ENCODE results near the gene SLC24A3. TPM values are rescaled to one million over a fixed set of nuclear protein-coding genes. Genes with fewer than 3 reads are reported as not detected.

Gene SLC24A3
- total RNA-seq, 1 donor from 2014 or later: 0.79 TPM

- H3K79me2 ChIP-seq (ENCODE audit: insufficient read depth, low read length): no peaks in the 10 kb centered on the region
- H3K36me3 ChIP-seq (ENCODE audit: insufficient read depth, low read length): no peaks in the 10 kb centered on the region
- Mint-ChIP-seq H3K4me1 (ENCODE audit: low read depth, unreplicated experiment) (no peaks in the 10 kb centered on the region), H3K4me3 (ENCODE audit: unreplicated experiment) (no peak overlapping the region), H3K9me3 (ENCODE audit: unreplicated experiment) (no peaks in the 10 kb centered on the region), H3K36me3 (ENCODE audit: low read depth, unreplicated experiment) (no peaks in the 10 kb centered on the region), H3K27me3 (ENCODE audit: low read depth, unreplicated experiment) (peaks cover 25% of the 10 kb centered on the region), H3K27ac (ENCODE audit: unreplicated experiment) (no peak overlapping the region)
- DNase-seq (ENCODE audit: low read depth) (no peak), FAIRE-seq (no peak)
- H3K27ac ChIP-seq (ENCODE audit: low read depth, low read length): no peak overlapping the region
- no peaks in the 10 kb centered on the region for H3K9me3 ChIP-seq (ENCODE audit: insufficient read depth, low read depth, low read length)
- TF ChIP-seq EZH2 (IDR thresholded peaks at IDR 0.05; ENCODE audit: insufficient read depth, low read length): no peak
- no peak for TF ChIP-seq CTCF (IDR thresholded peaks at IDR 0.05; ENCODE audit: insufficient read depth, low read depth, low read length)
- H3K27me3 ChIP-seq (ENCODE audit: insufficient read depth, low read length): no peaks in the 10 kb centered on the region
- H3K4me2 ChIP-seq (ENCODE audit: low read length): no peak overlapping the region
- H4K20me1 ChIP-seq (ENCODE audit: insufficient read depth, low read length): no peaks in the 10 kb centered on the region
- H2AFZ ChIP-seq (ENCODE audit: low read depth, low read length): no peak overlapping the region
- H3K4me1 ChIP-seq (ENCODE audit: insufficient read depth, low read length): no peaks in the 10 kb centered on the region
- H3K4me3 ChIP-seq (ENCODE audit: insufficient read depth, low read depth, low read length): no peak overlapping the region
- H3K9ac ChIP-seq (ENCODE audit: low read length): no peak overlapping the region
These were observed 330.7 kb downstream of the SLC24A3 start for GRCh38 chr20:19543101-19543500.

- H3K9me3 Mint-ChIP-seq (ENCODE audit: unreplicated experiment): no peaks in the 10 kb centered on the region
- TF ChIP-seq CTCF (IDR thresholded peaks at IDR 0.05; ENCODE audit: insufficient read depth, low read depth, low read length) (no peak), EZH2 (IDR thresholded peaks at IDR 0.05; ENCODE audit: insufficient read depth, low read length) (no peak)
- H3K9ac ChIP-seq (ENCODE audit: low read length): no peak overlapping the region
- H3K36me3 ChIP-seq (ENCODE audit: insufficient read depth, low read length): no peaks in the 10 kb centered on the region
- no peaks in the 10 kb centered on the region for H4K20me1 ChIP-seq (ENCODE audit: insufficient read depth, low read length)
- H3K27ac ChIP-seq (ENCODE audit: low read depth, low read length): no peak overlapping the region
- H3K4me1 Mint-ChIP-seq (ENCODE audit: low read depth, unreplicated experiment): no peaks in the 10 kb centered on the region
- H3K27ac Mint-ChIP-seq (ENCODE audit: unreplicated experiment): no peak overlapping the region
- H2AFZ ChIP-seq (ENCODE audit: low read depth, low read length): no peak overlapping the region
- H3K79me2 ChIP-seq (ENCODE audit: insufficient read depth, low read length): no peaks in the 10 kb centered on the region
- no peak overlapping the region for H3K4me3 Mint-ChIP-seq (ENCODE audit: unreplicated experiment)
- no peak for FAIRE-seq
- no peaks in the 10 kb centered on the region for H3K27me3 ChIP-seq (ENCODE audit: insufficient read depth, low read length)
- no peak overlapping the region for H3K4me2 ChIP-seq (ENCODE audit: low read length)
- no peak overlapping the region for H3K4me3 ChIP-seq (ENCODE audit: insufficient read depth, low read depth, low read length)
- DNase-seq (ENCODE audit: low read depth): no peak
- no peaks in the 10 kb centered on the region for H3K9me3 ChIP-seq (ENCODE audit: insufficient read depth, low read depth, low read length)
- H3K27me3 Mint-ChIP-seq (ENCODE audit: low read depth, unreplicated experiment): peaks cover 20% of the 10 kb centered on the region
- no peaks in the 10 kb centered on the region for H3K4me1 ChIP-seq (ENCODE audit: insufficient read depth, low read length)
- H3K36me3 Mint-ChIP-seq (ENCODE audit: low read depth, unreplicated experiment): no peaks in the 10 kb centered on the region
These were observed 332.2 kb downstream of the SLC24A3 start for GRCh38 chr20:19544684-19545083.

GRCh38 chr20:19546648-19547047, 334.2 kb downstream of the SLC24A3 start:
- DNase-seq (ENCODE audit: low read depth) (no peak), FAIRE-seq (no peak)
- H3K79me2 ChIP-seq (ENCODE audit: insufficient read depth, low read length): no peaks in the 10 kb centered on the region
- Mint-ChIP-seq H3K36me3 (ENCODE audit: low read depth, unreplicated experiment) (no peaks in the 10 kb centered on the region), H3K4me3 (ENCODE audit: unreplicated experiment) (no peak overlapping the region), H3K9me3 (ENCODE audit: unreplicated experiment) (peaks cover 2% of the 10 kb centered on the region), H3K4me1 (ENCODE audit: low read depth, unreplicated experiment) (no peaks in the 10 kb centered on the region), H3K27ac (ENCODE audit: unreplicated experiment) (no peak overlapping the region), H3K27me3 (ENCODE audit: low read depth, unreplicated experiment) (peaks cover 9% of the 10 kb centered on the region)
- no peak overlapping the region for H3K4me3 ChIP-seq (ENCODE audit: insufficient read depth, low read depth, low read length)
- H3K9ac ChIP-seq (ENCODE audit: low read length): no peak overlapping the region
- H4K20me1 ChIP-seq (ENCODE audit: insufficient read depth, low read length): no peaks in the 10 kb centered on the region
- TF ChIP-seq EZH2 (IDR thresholded peaks at IDR 0.05; ENCODE audit: insufficient read depth, low read length) (no peak), CTCF (IDR thresholded peaks at IDR 0.05; ENCODE audit: insufficient read depth, low read depth, low read length) (no peak)
- no peaks in the 10 kb centered on the region for H3K4me1 ChIP-seq (ENCODE audit: insufficient read depth, low read length)
- no peaks in the 10 kb centered on the region for H3K9me3 ChIP-seq (ENCODE audit: insufficient read depth, low read depth, low read length)
- no peak overlapping the region for H2AFZ ChIP-seq (ENCODE audit: low read depth, low read length)
- no peaks in the 10 kb centered on the region for H3K27me3 ChIP-seq (ENCODE audit: insufficient read depth, low read length)
- H3K27ac ChIP-seq (ENCODE audit: low read depth, low read length): no peak overlapping the region
- H3K4me2 ChIP-seq (ENCODE audit: low read length): no peak overlapping the region
- no peaks in the 10 kb centered on the region for H3K36me3 ChIP-seq (ENCODE audit: insufficient read depth, low read length)

Measured in astrocyte (in vitro differentiated cells and primary cell).